Panc1 (cell line): ENCODE measurements around the gene KXD1. TPM values are rescaled to one million over a fixed set of nuclear protein-coding genes. Genes with fewer than 3 reads are reported as not detected.
A peak's percentile ranks its signal among the peaks of the same experiment; 100 is the strongest.

ENCODE experiments used
- ATAC-seq: fragments of 200-7000 bp; cut with Tn5 transposase; 2 replicates; pipeline ENCODE4 v1.9.1; 2020; ENCODE audit warnings: mild to moderate bottlenecking, moderate library complexity
- BruUV-seq: library from RNA; stranded (reverse); fragments of 400-500 nt; replicated peaks from 2 replicates; lab custom pipeline; 2021; lab: Mats Ljungman, UMichigan
- CTCF ChIA-PET: fragments of 300-600 bp; sonication (Branson Sonifier 250); formaldehyde crosslinking; loops from one replicate; lab custom pipeline; 2022; ENCODE audit warnings: antibody characterized with exemption; lab: Charles Lee
- POLR2A ChIA-PET: fragments of 300-600 bp; sonication (Branson Sonifier 250); formaldehyde crosslinking; loops from one replicate; lab custom pipeline; 2022; ENCODE audit warnings: antibody characterized with exemption; lab: Charles Lee
- DNase-seq: peaks from one replicate; pipeline ENCODE4 v3.0.0-alpha.2; 2010; ENCODE audit warnings: low read depth, low spot score
- H3K27ac ChIP-seq: 2 replicates; pipeline ENCODE4 v1.5.1; 2011; ENCODE audit warnings: mild to moderate bottlenecking, low read length, inconsistent platforms
- H3K27me3 ChIP-seq: fragments of 200-500 bp; sonication (Bioruptor generic); 2 replicates; pipeline ENCODE4 v1.6.0; 2014; ENCODE audit warnings: low read length, inconsistent platforms; ENCODE audit not compliant: control insufficient read depth, insufficient read depth
- H3K36me3 ChIP-seq: fragments of 200-500 bp; sonication (Bioruptor generic); 2 replicates; pipeline ENCODE4 v1.5.1; 2014; ENCODE audit warnings: inconsistent platforms, mild to moderate bottlenecking, low read length, moderate library complexity; ENCODE audit not compliant: control insufficient read depth, insufficient read depth
- H3K4me1 ChIP-seq: 2 replicates; pipeline ENCODE4 v1.5.1; 2011; ENCODE audit warnings: inconsistent platforms, mild to moderate bottlenecking, low read length, moderate library complexity; ENCODE audit not compliant: control insufficient read depth, insufficient read depth
- H3K4me3 ChIP-seq, 2 experiments: 2 replicates each; pipeline ENCODE4 v1.5.1; 2011 to 2012; ENCODE audit warnings: low read depth in 2 of 2, low read length in 2 of 2, mild to moderate bottlenecking in 2 of 2, inconsistent platforms in 1 of 2, moderate library complexity in 1 of 2
- H3K9me3 ChIP-seq: fragments of 200-500 bp; sonication (Bioruptor generic); 2 replicates; pipeline ENCODE4 v1.5.1; 2014; ENCODE audit warnings: low read depth, mild to moderate bottlenecking, inconsistent platforms, low read length, moderate library complexity; ENCODE audit not compliant: control insufficient read depth, insufficient read depth
- POLR2AphosphoS5 ChIP-seq: IDR thresholded peaks from 2 replicates; pipeline ENCODE4 v1.6.1; 2012; ENCODE audit warnings: mild to moderate bottlenecking, low read depth, low read length, moderate library complexity
- REST ChIP-seq, 2 experiments: IDR thresholded peaks; 2 replicates each; pipeline ENCODE4 v1.6.1; 2011 to 2012; ENCODE audit warnings: low read depth in 2 of 2, control low read depth in 1 of 2, low read length in 1 of 2, mild to moderate bottlenecking in 1 of 2, moderate library complexity in 1 of 2; ENCODE audit not compliant: insufficient read depth in 1 of 2
- SIN3A ChIP-seq: IDR thresholded peaks from 2 replicates; pipeline ENCODE4 v1.6.1; 2012; ENCODE audit warnings: low read depth, mild to moderate bottlenecking, low read length, moderate library complexity, borderline replicate concordance; ENCODE audit not compliant: insufficient read depth
- TCF7L2 ChIP-seq: IDR thresholded peaks from 2 replicates; pipeline ENCODE4 v1.6.1; 2011; ENCODE audit warnings: mild to moderate bottlenecking, low read depth, low read length, inconsistent platforms
- in situ Hi-C: cut with HindIII; loops from 2 replicates; pipeline ENCODE4 v1.10.0; 2016; ENCODE audit warnings: low sequenced_read_pairs, low pct_unique_long_range_greater_than_20kb
- intact Hi-C: fragments of 100-400 bp; cut with micrococcal nuclease; formaldehyde crosslinking; loops from one replicate; pipeline ENCODE4 v1.10.0; 2022; ENCODE audit not compliant: unreplicated experiment
- total RNA-seq: library from RNA; stranded (reverse); gene quantifications from one replicate; pipeline ENCODE4 v1.2.1, GENCODE V29; 2021; ENCODE audit not compliant: unreplicated experiment
- TF ChIP-seq, protein P1 (sequence below): fragments of 450-650 bp; IDR thresholded peaks from 2 replicates; pipeline ENCODE4 v1.5.1; 2017; ENCODE audit warnings: mild to moderate bottlenecking

The KXD1 gene
- total RNA-seq, 1 experiment from 2014 or later = 106 TPM

DNA sequence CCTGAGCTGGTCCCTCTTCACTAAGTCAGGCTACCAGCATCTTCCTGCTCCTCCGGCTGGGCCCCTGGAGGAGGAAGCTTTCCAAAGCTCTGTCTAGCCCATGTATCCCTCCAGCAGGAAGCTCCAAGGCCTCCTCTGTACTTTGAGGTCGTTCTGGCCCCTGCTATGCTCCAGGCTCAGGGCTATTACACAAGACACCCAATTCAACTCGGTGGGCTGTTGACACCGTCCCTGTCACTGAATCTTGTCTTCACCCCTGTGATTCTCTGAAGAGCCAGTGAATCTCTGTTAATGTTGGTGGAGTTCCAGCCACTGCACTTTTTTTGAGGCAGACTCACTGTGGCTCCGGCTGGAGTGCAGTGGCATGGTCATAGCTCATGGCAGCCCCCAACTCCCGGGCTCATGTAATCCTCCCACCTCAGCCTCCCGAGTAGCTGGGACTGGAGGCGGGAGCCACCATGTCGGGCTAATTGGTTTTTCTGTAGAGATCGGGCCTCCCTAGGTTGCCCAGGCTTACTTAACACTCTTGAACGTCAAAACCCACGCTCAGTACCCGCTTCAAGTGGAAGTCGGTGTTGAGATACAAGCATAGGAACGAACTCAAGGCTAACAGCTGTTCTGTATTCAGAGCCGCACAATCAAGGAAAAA, 30.4 kb downstream of the KXD1 start:
- ATAC-seq (no peak), DNase-seq (no peak)
- POLR2A ChIA-PET = no interaction called here
- H3K27ac ChIP-seq = peak overlapping the region; percentile 76
- no peaks in the 10 kb centered on the region for H3K27me3 ChIP-seq
- BruUV-seq = no TSS peak
- in situ Hi-C loops = no loop called here
- H3K4me1 ChIP-seq = no peaks in the 10 kb centered on the region
- CTCF ChIA-PET = interaction anchor here (0.6 to 0.7 kb wide), 3 partner anchors 87 to 284 kb away, joined by 3 to 6 read pairs (median 4); no protein-coding TSS in a partner anchor
- H3K4me3 ChIP-seq = peak overlapping the region; percentile 65 to 70
- TF ChIP-seq TCF7L2 (no peak), REST (IDR thresholded peaks at IDR 0.05; ENCODE audit: insufficient read depth in 1 of 2, low read depth in 2 of 2, low read length in 1 of 2) (no peak), POLR2AphosphoS5 (no peak), SIN3A (no peak)
- TF ChIP-seq, protein P1, sequence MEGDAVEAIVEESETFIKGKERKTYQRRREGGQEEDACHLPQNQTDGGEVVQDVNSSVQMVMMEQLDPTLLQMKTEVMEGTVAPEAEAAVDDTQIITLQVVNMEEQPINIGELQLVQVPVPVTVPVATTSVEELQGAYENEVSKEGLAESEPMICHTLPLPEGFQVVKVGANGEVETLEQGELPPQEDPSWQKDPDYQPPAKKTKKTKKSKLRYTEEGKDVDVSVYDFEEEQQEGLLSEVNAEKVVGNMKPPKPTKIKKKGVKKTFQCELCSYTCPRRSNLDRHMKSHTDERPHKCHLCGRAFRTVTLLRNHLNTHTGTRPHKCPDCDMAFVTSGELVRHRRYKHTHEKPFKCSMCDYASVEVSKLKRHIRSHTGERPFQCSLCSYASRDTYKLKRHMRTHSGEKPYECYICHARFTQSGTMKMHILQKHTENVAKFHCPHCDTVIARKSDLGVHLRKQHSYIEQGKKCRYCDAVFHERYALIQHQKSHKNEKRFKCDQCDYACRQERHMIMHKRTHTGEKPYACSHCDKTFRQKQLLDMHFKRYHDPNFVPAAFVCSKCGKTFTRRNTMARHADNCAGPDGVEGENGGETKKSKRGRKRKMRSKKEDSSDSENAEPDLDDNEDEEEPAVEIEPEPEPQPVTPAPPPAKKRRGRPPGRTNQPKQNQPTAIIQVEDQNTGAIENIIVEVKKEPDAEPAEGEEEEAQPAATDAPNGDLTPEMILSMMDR = no peak
- H3K9me3 ChIP-seq = no peaks in the 10 kb centered on the region
- H3K36me3 ChIP-seq = no peaks in the 10 kb centered on the region; the same call in 1 of the 2 replicates
- intact Hi-C loops = no loop called here

DNA sequence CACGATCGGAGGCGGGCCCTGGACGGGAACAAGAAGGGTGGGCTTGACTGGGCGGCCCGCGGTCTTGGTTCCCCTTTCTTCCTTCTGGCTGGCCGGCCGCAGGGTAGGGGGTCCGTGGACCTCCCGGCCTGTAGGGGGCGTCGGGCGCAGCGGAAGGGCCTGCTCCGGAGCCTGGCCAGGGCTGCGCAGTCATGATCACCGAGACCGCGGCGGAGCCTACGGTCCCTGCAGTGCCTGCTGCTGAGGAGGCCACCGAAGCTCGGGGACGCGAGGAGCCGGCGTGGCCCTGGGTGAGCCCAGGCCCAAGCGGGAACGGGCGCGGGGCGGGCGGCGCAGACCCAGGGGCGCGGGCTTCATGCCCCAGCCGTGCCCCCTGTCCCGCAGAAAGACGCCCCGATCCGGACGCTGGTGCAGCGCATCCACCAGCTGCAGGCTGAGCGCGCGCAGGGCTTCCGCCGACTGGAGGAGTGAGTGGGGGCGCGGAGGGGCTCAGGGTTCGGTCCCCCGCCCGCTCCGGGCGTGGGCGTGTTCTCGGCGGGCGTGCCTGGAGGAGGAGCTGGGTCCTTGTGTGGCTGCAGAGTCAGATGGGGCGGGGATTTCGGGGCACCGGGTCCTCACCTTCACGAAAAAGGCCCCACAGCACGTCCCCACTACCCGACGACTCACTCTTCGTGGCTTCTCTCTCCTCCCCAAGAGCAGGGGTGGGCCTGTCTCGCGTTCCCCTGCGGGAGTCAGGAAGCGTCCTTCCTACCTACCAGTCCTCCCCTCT, 31.1 kb downstream of the KXD1 start, which contains the start of gene REX1BD:
Gene REX1BD (plus strand): TSS at position 188 of the 769 bp plus-strand sequence. CDS start 4 bp downstream, at position 192.
- in situ Hi-C loops (no loop called here), intact Hi-C loops (no loop called here)
- CTCF ChIA-PET = interaction anchor here (0.6 to 1.5 kb wide), 7 partner anchors 8 to 283 kb away, joined by 3 to 12 read pairs (median 4); no protein-coding TSS in a partner anchor
- Histone ChIP-seq H3K36me3 (no peaks in the 10 kb centered on the region; the same call in 1 of the 2 replicates), H3K27me3 (no peaks in the 10 kb centered on the region), H3K9me3 (no peaks in the 10 kb centered on the region), H3K4me1 (no peaks in the 10 kb centered on the region), H3K4me3 (peak within 1 kb of the TSS; percentile 65 to 70), H3K27ac (peak within 1 kb of the TSS; percentile 76)
- TF ChIP-seq POLR2AphosphoS5 (no peak; the same call in 1 of the 2 replicates), REST (IDR thresholded peaks at IDR 0.05; ENCODE audit: insufficient read depth in 1 of 2, low read depth in 2 of 2, low read length in 1 of 2) (0 out of 4 replicates have a peak, but pooled peaks of 1 of the 2 experiments have one; percentile 19), SIN3A (0 out of 2 replicates have a peak, but pooled peaks have one; percentile 49)
- TF ChIP-seq, protein P1 = peak; percentile 92
- ATAC-seq (peak; percentile 84), DNase-seq (no peak)
- POLR2A ChIA-PET = no interaction called here
- no TSS peak for BruUV-seq
